ENCODE results near the gene TARBP1.
A peak's percentile ranks its signal among the peaks of the same experiment; 100 is the strongest.

The TARBP1 gene

GRCh38 chr1:234476172-234476571, 2.8 kb downstream of the TARBP1 start:
- no peaks in the 10 kb centered on the region for H3K9me2 ChIP-seq (ENCODE audit: low read depth, low read length)
- no peak for TF ChIP-seq CTCF (IDR thresholded peaks at IDR 0.05; ENCODE audit: low read length)
- no peak for TF ChIP-seq EZH2 (IDR thresholded peaks at IDR 0.05; ENCODE audit: borderline replicate concordance, low read length)
- peaks cover 55% of the 10 kb centered on the region for H3K4me1 ChIP-seq (ENCODE audit: insufficient read depth, low read length, severe bottlenecking)
- no peaks in the 10 kb centered on the region for H3K9me3 ChIP-seq (ENCODE audit: low read length)
- peak overlapping the region; percentile 79 for H3K4me3 ChIP-seq (ENCODE audit: low read depth, low read length, poor library complexity, severe bottlenecking)
- H3K79me2 ChIP-seq (ENCODE audit: insufficient read depth, low read length): peaks cover 9% of the 10 kb centered on the region
- H3K4me2 ChIP-seq (ENCODE audit: low read length): peak overlapping the region; percentile 83
- no peaks in the 10 kb centered on the region for H3K27me3 ChIP-seq (ENCODE audit: insufficient read depth, low read length)
- peaks cover 3% of the 10 kb centered on the region; the same call in 1 of the 2 replicates for H3K36me3 ChIP-seq (ENCODE audit: insufficient read depth, low read length)
- H2AFZ ChIP-seq (ENCODE audit: low read length): no peak overlapping the region
- peak overlapping the region; percentile 52 for H3K27ac ChIP-seq (ENCODE audit: low read depth, low read length, poor library complexity, severe bottlenecking)
- 0 out of 2 replicates have a peak, but pooled peaks cover 6% of the 10 kb centered on the region for H3F3A ChIP-seq (ENCODE audit: insufficient read depth, low read length)
- H3K9ac ChIP-seq (ENCODE audit: low read length): no peak overlapping the region
- H4K20me1 ChIP-seq (ENCODE audit: insufficient read depth, low read length): no peaks in the 10 kb centered on the region

- H3K79me2 ChIP-seq (ENCODE audit: insufficient read depth, low read length): peaks cover 9% of the 10 kb centered on the region
- H2AFZ ChIP-seq (ENCODE audit: low read length): no peak overlapping the region
- no peaks in the 10 kb centered on the region for H3K9me3 ChIP-seq (ENCODE audit: low read length)
- peak overlapping the region; percentile 83; the same call in 1 of the 2 replicates for H3K4me2 ChIP-seq (ENCODE audit: low read length)
- peaks cover 5% of the 10 kb centered on the region; the same call in 1 of the 2 replicates for H3K36me3 ChIP-seq (ENCODE audit: insufficient read depth, low read length)
- H4K20me1 ChIP-seq (ENCODE audit: insufficient read depth, low read length): no peaks in the 10 kb centered on the region
- TF ChIP-seq EZH2 (IDR thresholded peaks at IDR 0.05; ENCODE audit: borderline replicate concordance, low read length) (no peak), CTCF (IDR thresholded peaks at IDR 0.05; ENCODE audit: low read length) (no peak)
- no peaks in the 10 kb centered on the region for H3K9me2 ChIP-seq (ENCODE audit: low read depth, low read length)
- peak overlapping the region; percentile 22 for H3K27ac ChIP-seq (ENCODE audit: low read depth, low read length, poor library complexity, severe bottlenecking)
- H3K27me3 ChIP-seq (ENCODE audit: insufficient read depth, low read length): no peaks in the 10 kb centered on the region
- peak overlapping the region; percentile 79 for H3K4me3 ChIP-seq (ENCODE audit: low read depth, low read length, poor library complexity, severe bottlenecking)
- peaks cover 55% of the 10 kb centered on the region for H3K4me1 ChIP-seq (ENCODE audit: insufficient read depth, low read length, severe bottlenecking)
- H3F3A ChIP-seq (ENCODE audit: insufficient read depth, low read length): 0 out of 2 replicates have a peak, but pooled peaks cover 6% of the 10 kb centered on the region
- H3K9ac ChIP-seq (ENCODE audit: low read length): peak overlapping the region; percentile 11; the same call in 1 of the 2 replicates
These were observed 3.7 kb downstream of the TARBP1 start for GRCh38 chr1:234475167-234475793.

GRCh38 chr1:234474375-234474774, 4.6 kb downstream of the TARBP1 start:
- Histone ChIP-seq H3F3A (ENCODE audit: insufficient read depth, low read length) (no peaks in the 10 kb centered on the region), H3K79me2 (ENCODE audit: insufficient read depth, low read length) (peaks cover 9% of the 10 kb centered on the region), H2AFZ (ENCODE audit: low read length) (no peak overlapping the region), H3K36me3 (ENCODE audit: insufficient read depth, low read length) (peaks cover 5% of the 10 kb centered on the region; the same call in 1 of the 2 replicates), H3K4me1 (ENCODE audit: insufficient read depth, low read length, severe bottlenecking) (peaks cover 52% of the 10 kb centered on the region), H3K4me2 (ENCODE audit: low read length) (no peak overlapping the region; the same call in 1 of the 2 replicates), H3K9ac (ENCODE audit: low read length) (no peak overlapping the region), H3K4me3 (ENCODE audit: low read depth, low read length, poor library complexity, severe bottlenecking) (no peak overlapping the region), H3K9me2 (ENCODE audit: low read depth, low read length) (no peaks in the 10 kb centered on the region), H3K9me3 (ENCODE audit: low read length) (no peaks in the 10 kb centered on the region), H3K27ac (ENCODE audit: low read depth, low read length, poor library complexity, severe bottlenecking) (no peak overlapping the region), H4K20me1 (ENCODE audit: insufficient read depth, low read length) (no peaks in the 10 kb centered on the region), H3K27me3 (ENCODE audit: insufficient read depth, low read length) (no peaks in the 10 kb centered on the region)
- no peak for TF ChIP-seq EZH2 (IDR thresholded peaks at IDR 0.05; ENCODE audit: borderline replicate concordance, low read length)
- no peak for TF ChIP-seq CTCF (IDR thresholded peaks at IDR 0.05; ENCODE audit: low read length)
